Parathyroid adenoma (tissue), 2 donors: ENCODE results near the gene CEP20.

Experiments used
- H2AFZ ChIP-seq: fragments of 300-600 bp; sonication (generic); one replicate; pipeline ENCODE4 v1.7.0; 2017; ENCODE audit warnings: antibody characterized with exemption, mild to moderate bottlenecking
- H3K27ac ChIP-seq: fragments of 300-600 bp; sonication (generic); one replicate; pipeline ENCODE4 v1.7.0; 2017
- H3K27me3 ChIP-seq: fragments of 300-600 bp; sonication (generic); one replicate; pipeline ENCODE4 v1.7.0; 2017; ENCODE audit warnings: low read length; ENCODE audit not compliant: control insufficient read depth, insufficient read depth
- H3K36me3 ChIP-seq: fragments of 300-600 bp; sonication (generic); one replicate; pipeline ENCODE4 v1.7.0; 2017; ENCODE audit warnings: low read length; ENCODE audit not compliant: control insufficient read depth, insufficient read depth
- H3K4me1 ChIP-seq: fragments of 300-600 bp; sonication (generic); one replicate; pipeline ENCODE4 v1.7.0; 2017; ENCODE audit warnings: control low read depth
- H3K4me2 ChIP-seq: fragments of 300-600 bp; sonication (generic); one replicate; pipeline ENCODE4 v1.7.0; 2017; ENCODE audit warnings: low read length
- H3K4me3 ChIP-seq: fragments of 300-600 bp; sonication (generic); one replicate; pipeline ENCODE4 v1.7.0; 2017; ENCODE audit warnings: low read depth, low read length
- H3K79me2 ChIP-seq: fragments of 300-600 bp; sonication (generic); one replicate; pipeline ENCODE4 v1.7.0; 2017; ENCODE audit warnings: control low read depth
- H3K9ac ChIP-seq: fragments of 300-600 bp; sonication (generic); one replicate; pipeline ENCODE4 v1.7.0; 2017; ENCODE audit warnings: mild to moderate bottlenecking
- H3K9me3 ChIP-seq: fragments of 300-600 bp; sonication (generic); one replicate; pipeline ENCODE4 v1.7.0; 2017; ENCODE audit warnings: low read length; ENCODE audit not compliant: control insufficient read depth
- CTCF ChIP-seq: fragments of 300-600 bp; sonication (generic); IDR thresholded peaks from one replicate; pipeline ENCODE4 v1.7.0; 2017; ENCODE audit warnings: antibody characterized with exemption, mild to moderate bottlenecking
- donor health status: primary hyperparathyroidism.

CEP20 gene

DNA sequence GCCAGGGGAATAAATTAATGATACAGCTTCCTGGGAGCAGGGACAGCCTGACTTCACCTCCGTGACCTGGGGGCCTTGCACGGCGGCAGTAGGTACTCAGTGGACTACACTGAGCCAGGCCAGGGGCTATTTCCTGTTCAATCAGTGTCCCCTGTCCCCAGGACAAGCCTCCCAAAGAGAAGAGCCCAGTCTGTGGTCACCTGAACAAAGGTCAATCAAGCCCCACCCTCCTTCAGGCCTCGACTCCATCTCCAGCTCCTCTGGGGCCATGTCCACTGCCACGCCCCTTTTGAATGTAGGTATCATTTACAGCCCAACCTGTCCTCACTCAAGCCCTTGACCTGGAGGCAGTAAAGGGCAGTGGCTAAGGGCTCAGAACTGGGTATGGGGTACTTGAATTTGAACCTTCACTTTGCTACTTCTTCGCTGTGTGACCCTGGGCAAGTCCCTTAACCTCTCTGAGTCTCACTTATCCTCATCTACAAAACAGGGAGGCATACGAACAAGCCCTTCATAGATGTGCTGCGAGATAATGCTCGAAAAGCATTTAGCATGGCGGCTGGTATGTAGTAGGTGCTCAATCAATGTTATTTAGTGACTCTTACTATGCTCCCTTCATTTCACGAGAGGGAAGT lies 60.6 kb downstream of the CEP20 start:
- Histone ChIP-seq H3K9ac (no peak overlapping the region), H2AFZ (no peak overlapping the region), H3K27me3 (no peaks in the 10 kb centered on the region), H3K36me3 (no peaks in the 10 kb centered on the region), H3K9me3 (no peaks in the 10 kb centered on the region), H3K27ac (no peak overlapping the region), H3K4me1 (no peaks in the 10 kb centered on the region), H3K4me2 (no peak overlapping the region), H3K4me3 (no peak overlapping the region), H3K79me2 (no peaks in the 10 kb centered on the region)
- no peak for TF ChIP-seq CTCF

DNA sequence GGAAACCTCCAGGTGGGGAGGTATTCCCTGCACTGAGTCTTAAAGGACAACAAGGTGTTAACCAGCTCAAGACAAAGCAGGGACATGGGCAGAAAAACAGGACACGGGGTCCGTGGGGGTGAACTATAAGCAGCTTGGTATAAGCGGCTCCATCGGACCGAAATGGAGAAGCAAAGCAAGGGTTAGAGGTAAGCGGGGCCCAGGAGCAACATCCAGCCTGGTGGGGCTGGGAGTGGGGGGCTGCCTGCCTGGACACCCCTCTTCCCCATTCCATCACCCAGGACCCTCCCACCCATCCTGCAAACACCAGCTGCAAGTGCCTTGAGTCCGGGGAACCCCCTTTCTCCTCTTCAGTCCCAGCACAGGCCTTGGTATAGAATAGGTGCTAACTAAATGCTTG lies 61.1 kb downstream of the CEP20 start:
- Histone ChIP-seq H3K27ac (no peak overlapping the region), H3K79me2 (no peaks in the 10 kb centered on the region), H3K9me3 (no peaks in the 10 kb centered on the region), H3K4me2 (no peak overlapping the region), H3K4me3 (no peak overlapping the region), H3K4me1 (no peaks in the 10 kb centered on the region), H3K9ac (no peak overlapping the region), H3K36me3 (no peaks in the 10 kb centered on the region), H2AFZ (no peak overlapping the region), H3K27me3 (no peaks in the 10 kb centered on the region)
- no peak for TF ChIP-seq CTCF

GRCh38 chr16:15825750-15826305 lies 62.6 kb downstream of the CEP20 start:
- Histone ChIP-seq H3K36me3 (no peaks in the 10 kb centered on the region), H3K4me2 (no peak overlapping the region), H3K4me1 (no peaks in the 10 kb centered on the region), H3K4me3 (no peak overlapping the region), H3K9me3 (no peaks in the 10 kb centered on the region), H3K79me2 (no peaks in the 10 kb centered on the region), H3K27ac (no peak overlapping the region), H3K9ac (no peak overlapping the region), H2AFZ (no peak overlapping the region), H3K27me3 (no peaks in the 10 kb centered on the region)
- no peak for TF ChIP-seq CTCF

- H3K4me2 ChIP-seq = no peak overlapping the region
- no peaks in the 10 kb centered on the region for H3K79me2 ChIP-seq
- H3K9me3 ChIP-seq = no peaks in the 10 kb centered on the region
- no peak overlapping the region for H3K9ac ChIP-seq
- no peak overlapping the region for H3K27ac ChIP-seq
- H2AFZ ChIP-seq = no peak overlapping the region
- H3K4me1 ChIP-seq = no peaks in the 10 kb centered on the region
- H3K27me3 ChIP-seq = no peaks in the 10 kb centered on the region
- H3K4me3 ChIP-seq = no peak overlapping the region
- no peaks in the 10 kb centered on the region for H3K36me3 ChIP-seq
- TF ChIP-seq CTCF = no peak
These were observed 65.4 kb downstream of the CEP20 start for GRCh38 chr16:15822957-15823356.

DNA sequence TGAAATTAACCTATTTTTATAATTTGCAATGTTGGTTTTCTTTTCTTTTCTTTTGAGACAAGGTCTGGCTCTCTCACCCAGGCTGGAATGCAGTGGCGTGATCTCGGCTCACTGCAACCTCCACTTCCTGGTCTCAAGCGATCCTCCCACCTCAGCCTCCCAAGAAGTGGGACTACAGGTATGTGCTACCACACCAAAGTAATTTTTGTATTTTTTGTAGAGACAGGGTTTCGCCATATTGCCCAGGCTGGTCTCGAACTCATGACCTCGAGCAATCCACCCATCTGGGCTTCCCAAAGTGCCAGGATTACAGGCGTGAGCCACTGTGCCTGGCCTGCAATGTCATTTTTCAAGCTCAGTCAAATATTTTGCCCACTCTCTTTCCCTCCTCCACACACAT lies 67.6 kb downstream of the CEP20 start:
- Histone ChIP-seq H2AFZ (no peak overlapping the region), H3K9ac (no peak overlapping the region), H3K27ac (no peak overlapping the region), H3K4me3 (no peak overlapping the region), H3K4me1 (no peaks in the 10 kb centered on the region), H3K36me3 (no peaks in the 10 kb centered on the region), H3K79me2 (no peaks in the 10 kb centered on the region), H3K4me2 (no peak overlapping the region), H3K27me3 (no peaks in the 10 kb centered on the region), H3K9me3 (no peaks in the 10 kb centered on the region)
- no peak for TF ChIP-seq CTCF
